Uterus (tissue), 4 donors: ENCODE data around the gene PAM. TPM values are rescaled to one million over a fixed set of nuclear protein-coding genes. Genes with fewer than 3 reads are reported as not detected.

Experiments used
- DNase-seq, 2 donors: peaks; one replicate each; pipeline ENCODE4 v3.0.0-alpha.2; 2019 to 2020
- H3K27ac ChIP-seq, 2 donors: fragments of 200-600 bp; sonication (generic); 1 replicate in 1 of 2; 2 replicates in 1 of 2; pipeline ENCODE4 v1.5.1; 2016 to 2018
- H3K27me3 ChIP-seq, 2 donors: fragments of 200-600 bp; sonication (generic); one replicate each; pipeline ENCODE4 v1.5.1; 2018 to 2019; ENCODE audit warnings: control low read depth in 1 of 2
- H3K36me3 ChIP-seq, 2 donors: fragments of 200-600 bp; sonication (generic); one replicate each; pipeline ENCODE4 v1.5.1; 2019; ENCODE audit warnings: control low read depth in 1 of 2
- H3K4me1 ChIP-seq, 2 donors: fragments of 200-600 bp; sonication (generic); one replicate each; pipeline ENCODE4 v1.5.1; 2018 to 2019; ENCODE audit warnings: control low read depth in 1 of 2
- H3K4me3 ChIP-seq, 2 donors: fragments of 200-600 bp; sonication (generic); 1 replicate in 1 of 2; 2 replicates in 1 of 2; pipeline ENCODE4 v1.5.1; 2018 to 2019; ENCODE audit warnings: mild to moderate bottlenecking in 1 of 2
- H3K9me3 ChIP-seq, 2 donors: fragments of 200-600 bp; sonication (generic); one replicate each; pipeline ENCODE4 v1.5.1; 2019; ENCODE audit warnings: control low read depth in 1 of 2
- CTCF ChIP-seq, 4 experiments: fragments of 200-600 bp in 2 of 4; fragments of 450-650 bp in 2 of 4; sonication (generic) in 2 of 4; IDR thresholded peaks; one replicate each; pipeline ENCODE4 v1.5.1; 2016 to 2019; ENCODE audit warnings: antibody characterized with exemption in 4 of 4, mild to moderate bottlenecking in 2 of 4, moderate library complexity in 1 of 4
- POLR2A ChIP-seq, 2 donors: fragments of 450-650 bp; IDR thresholded peaks; one replicate each; pipeline ENCODE4 v1.6.1; 2016; ENCODE audit warnings: antibody characterized with exemption in 2 of 2, mild to moderate bottlenecking in 1 of 2, moderate library complexity in 1 of 2
- intact Hi-C: fragments of 100-400 bp; cut with DNase I; formaldehyde crosslinking; loops from one replicate; pipeline ENCODE4 v1.15.1; 2023; ENCODE audit warnings: low total_unique reads
- total RNA-seq, 4 donors: library from RNA; depleted of rRNA in 3 of 4; stranded (reverse); fragments of >200 nt in 3 of 4; gene quantifications; one replicate each; pipeline versions ENCODE4 v1.1.0 to v1.2.4, GENCODE V29; 2014 to 2023
- donor health status: DM: yes; HTN: yes; CAD: no.

Gene PAM
- total RNA-seq, 4 donors from 2014 or later = 101 to 502 (median 168) TPM

- intact Hi-C loops = no loop called here
- H3K36me3 ChIP-seq = no peaks in the 10 kb centered on the region
- H3K27me3 ChIP-seq = no peaks in the 10 kb centered on the region
- TF ChIP-seq CTCF (IDR thresholded peaks at IDR 0.05) (no peak), POLR2A (IDR thresholded peaks at IDR 0.05) (no peak)
- H3K9me3 ChIP-seq = peaks cover 0 to 3% of the 10 kb centered on the region in 2 donors
- H3K4me3 ChIP-seq = no peak overlapping the region
- no peaks in the 10 kb centered on the region for H3K4me1 ChIP-seq
- no peak overlapping the region for H3K27ac ChIP-seq
- DNase-seq = no peak
These were observed 255.1 kb downstream of the PAM start for GRCh38 chr5:103010168-103010567.

GRCh38 chr5:103013933-103014552 lies 258.9 kb downstream of the PAM start:
- TF ChIP-seq POLR2A (IDR thresholded peaks at IDR 0.05) = no peak
- TF ChIP-seq CTCF (IDR thresholded peaks at IDR 0.05) = no peak
- Histone ChIP-seq H3K4me1 (no peaks in the 10 kb centered on the region), H3K27me3 (no peaks in the 10 kb centered on the region), H3K36me3 (no peaks in the 10 kb centered on the region), H3K9me3 (peaks cover 0 to 3% of the 10 kb centered on the region in 2 donors), H3K4me3 (no peak overlapping the region), H3K27ac (no peak overlapping the region)
- intact Hi-C loops = no loop called here
- DNase-seq = no peak

- no peak overlapping the region for H3K4me3 ChIP-seq
- no peak for TF ChIP-seq POLR2A (IDR thresholded peaks at IDR 0.05)
- TF ChIP-seq CTCF (IDR thresholded peaks at IDR 0.05) = no peak
- DNase-seq = no peak
- intact Hi-C loops = no loop called here
- H3K4me1 ChIP-seq = no peaks in the 10 kb centered on the region
- H3K27me3 ChIP-seq = no peaks in the 10 kb centered on the region
- H3K36me3 ChIP-seq = no peaks in the 10 kb centered on the region
- no peak overlapping the region for H3K27ac ChIP-seq
- peaks cover 0 to 3% of the 10 kb centered on the region in 2 donors for H3K9me3 ChIP-seq
These were observed 259.9 kb downstream of the PAM start for GRCh38 chr5:103014983-103015382.

- DNase-seq = no peak
- Histone ChIP-seq H3K27ac (no peak overlapping the region), H3K9me3 (peaks cover 0 to 3% of the 10 kb centered on the region in 2 donors), H3K36me3 (no peaks in the 10 kb centered on the region), H3K27me3 (no peaks in the 10 kb centered on the region), H3K4me3 (no peak overlapping the region), H3K4me1 (no peaks in the 10 kb centered on the region)
- intact Hi-C loops = no loop called here
- TF ChIP-seq CTCF (IDR thresholded peaks at IDR 0.05) = no peak
- no peak for TF ChIP-seq POLR2A (IDR thresholded peaks at IDR 0.05)
These were observed 261.1 kb downstream of the PAM start for GRCh38 chr5:103016167-103016566.

GRCh38 chr5:103019804-103020203 lies 264.7 kb downstream of the PAM start:
- TF ChIP-seq POLR2A (IDR thresholded peaks at IDR 0.05) (no peak), CTCF (IDR thresholded peaks at IDR 0.05) (no peak)
- DNase-seq = no peak
- H3K4me3 ChIP-seq = no peak overlapping the region
- H3K27me3 ChIP-seq = no peaks in the 10 kb centered on the region
- H3K36me3 ChIP-seq = no peaks in the 10 kb centered on the region
- H3K9me3 ChIP-seq = no peaks in the 10 kb centered on the region
- H3K4me1 ChIP-seq = no peaks in the 10 kb centered on the region
- intact Hi-C loops = no loop called here
- H3K27ac ChIP-seq = no peak overlapping the region
